HG02610 (cell line): ENCODE data around the gene ATOSB.

Experiments used
- ATAC-seq: cut with Tn5 transposase; IDR thresholded peaks from one replicate; pipeline ENCODE4 v1.9.1; 2021; ENCODE audit warnings: mild to moderate bottlenecking, moderate library complexity; ENCODE audit not compliant: unreplicated experiment

Gene ATOSB

DNA sequence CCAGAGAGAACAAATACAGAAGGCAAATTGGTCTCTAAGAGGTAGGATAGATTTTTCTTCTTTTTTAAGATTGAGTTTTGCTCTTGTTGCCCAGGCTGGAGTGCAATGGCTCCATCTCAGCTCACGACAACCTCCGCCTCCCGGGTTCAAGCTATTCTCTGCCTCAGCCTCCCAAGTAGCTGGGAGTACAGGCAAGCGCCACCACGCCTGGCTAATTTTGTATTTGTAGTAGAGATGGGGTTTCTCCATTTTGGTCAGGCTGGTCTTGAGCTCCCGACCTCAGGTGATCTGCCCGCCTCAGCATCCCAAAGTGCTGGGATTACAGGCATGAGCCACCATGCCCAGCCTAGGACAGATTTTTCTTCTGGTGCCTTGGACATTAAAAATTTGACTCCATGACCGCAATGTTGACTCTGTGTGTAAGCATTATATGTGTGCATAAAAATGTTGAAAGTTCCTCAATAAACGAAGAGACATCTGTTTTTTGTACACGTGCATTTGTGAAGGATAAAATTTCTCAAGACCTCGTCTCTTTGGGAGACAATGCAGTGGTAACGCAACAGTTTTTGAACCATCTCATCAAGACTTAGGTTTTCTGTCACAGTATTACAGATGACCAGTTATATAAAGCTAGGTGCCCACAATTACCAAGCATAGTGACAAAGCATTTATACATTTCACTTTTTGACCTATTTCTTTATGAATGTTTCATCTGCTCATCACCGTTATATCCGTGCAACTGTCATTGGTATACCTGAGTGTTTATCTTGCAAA lies 60.6 kb downstream of the ATOSB start:
- ATAC-seq, result no peak

DNA sequence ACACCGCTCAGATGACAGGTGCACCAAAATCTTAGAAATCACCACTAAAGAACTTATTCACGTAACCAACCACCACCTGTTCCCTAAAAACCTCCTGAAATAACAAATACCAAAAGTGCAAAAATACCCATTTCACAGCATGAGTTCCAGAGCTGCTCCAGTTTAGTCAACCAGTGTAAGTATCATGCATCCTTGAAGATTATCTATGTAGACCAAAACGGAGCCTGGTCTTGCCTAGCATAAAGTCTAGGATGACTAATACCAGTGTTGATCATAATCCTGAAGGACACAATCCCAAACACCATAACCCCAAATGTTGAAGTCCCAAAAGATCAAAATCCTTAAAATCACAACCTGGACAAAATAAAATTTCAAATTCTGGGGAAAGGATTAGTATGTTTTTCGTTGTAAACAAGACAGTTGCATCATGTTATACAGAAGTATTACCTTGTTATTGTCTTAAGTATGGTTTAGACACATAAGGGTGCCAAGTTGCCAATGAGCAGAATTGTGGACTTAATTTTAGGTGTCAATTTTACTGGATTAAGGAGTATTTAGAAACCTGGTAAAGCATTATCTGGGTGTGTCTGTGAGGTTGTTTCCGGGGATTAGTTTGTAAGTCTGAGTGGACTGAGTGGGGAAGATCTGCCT lies 61.4 kb downstream of the ATOSB start:
- no peak for ATAC-seq
